Neural crest cell (in vitro differentiated cells): Measurements from ENCODE around the gene KCNK3. TPM values are rescaled to one million over a fixed set of nuclear protein-coding genes. Genes with fewer than 3 reads are reported as not detected.

Experiments
- DNase-seq: peaks from one replicate; pipeline ENCODE4 v3.0.0; 2021; ENCODE audit warnings: low read depth, mixed read lengths, low spot score
- H3K27ac Mint-ChIP-seq: one replicate; pipeline ENCODE4 v1.8.0; 2021; ENCODE audit warnings: mild to moderate bottlenecking, mixed read lengths; ENCODE audit not compliant: unreplicated experiment
- H3K27me3 Mint-ChIP-seq: 2 replicates; pipeline ENCODE4 v1.8.0; 2021; ENCODE audit warnings: low read depth, mild to moderate bottlenecking, mixed read lengths
- H3K36me3 Mint-ChIP-seq: 2 replicates; pipeline ENCODE4 v1.8.0; 2021; ENCODE audit warnings: low read depth, mild to moderate bottlenecking, mixed read lengths
- H3K4me1 Mint-ChIP-seq: 2 replicates; pipeline ENCODE4 v1.8.0; 2021; ENCODE audit warnings: mixed read lengths
- H3K4me3 Mint-ChIP-seq: one replicate; pipeline ENCODE4 v1.8.0; 2021; ENCODE audit warnings: mild to moderate bottlenecking, mixed read lengths
- H3K9me3 Mint-ChIP-seq: 2 replicates; pipeline ENCODE4 v1.8.0; 2021; ENCODE audit warnings: mixed read lengths
- CTCF ChIP-seq: fragments of 200-600 bp; sonication (generic); conservative IDR thresholded peaks from 2 replicates; pipeline ENCODE4 v1.5.0; 2021; ENCODE audit warnings: antibody characterized with exemption, mild to moderate bottlenecking
- total RNA-seq: library from RNA; stranded (reverse); gene quantifications from 2 replicates; pipeline ENCODE4 v1.2.1, GENCODE V29; 2021

Gene KCNK3
- total RNA-seq, 1 donor from 2014 or later: 0.58 TPM

DNA sequence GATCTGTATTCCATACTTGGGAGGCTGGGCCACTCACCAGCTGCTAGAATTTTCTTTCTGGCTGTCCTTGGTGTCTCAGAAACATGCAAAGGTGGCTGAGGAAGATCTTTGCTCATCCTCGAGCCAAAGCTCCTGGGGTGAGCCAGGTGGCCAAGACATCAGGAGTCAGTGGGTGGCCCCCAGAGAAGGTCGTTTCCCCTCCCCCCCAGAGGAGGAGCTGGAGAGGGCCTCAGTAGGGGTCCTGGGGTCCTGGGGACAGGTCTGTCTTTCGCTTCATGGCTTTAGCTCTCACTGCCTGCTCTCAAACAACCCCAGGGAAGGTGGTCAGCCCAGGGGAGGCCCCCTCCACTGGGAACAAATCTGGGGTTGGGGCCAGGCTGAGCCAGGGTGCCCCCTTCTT lies 13.6 kb downstream of the KCNK3 start:
- H3K36me3 Mint-ChIP-seq: no peaks in the 10 kb centered on the region
- no peaks in the 10 kb centered on the region for H3K9me3 Mint-ChIP-seq
- H3K4me3 Mint-ChIP-seq: no peak overlapping the region
- H3K27me3 Mint-ChIP-seq: no peaks in the 10 kb centered on the region
- peaks cover 25% of the 10 kb centered on the region for H3K4me1 Mint-ChIP-seq
- no peak overlapping the region for H3K27ac Mint-ChIP-seq
- TF ChIP-seq CTCF: no peak
- no peak for DNase-seq

GRCh38 chr2:26706616-26707473 lies 14.3 kb downstream of the KCNK3 start:
- no peak for TF ChIP-seq CTCF

GRCh38 chr2:26707747-26708146 lies 15.2 kb downstream of the KCNK3 start:
- no peaks in the 10 kb centered on the region for H3K9me3 Mint-ChIP-seq
- no peak overlapping the region for H3K27ac Mint-ChIP-seq
- peaks cover 30% of the 10 kb centered on the region for H3K4me1 Mint-ChIP-seq

More at GRCh38 chr2:26706616-26707473, 14.3 kb downstream of the KCNK3 start:
- H3K27me3 Mint-ChIP-seq: no peaks in the 10 kb centered on the region
- no peaks in the 10 kb centered on the region for H3K9me3 Mint-ChIP-seq
- H3K4me1 Mint-ChIP-seq: peaks cover 26% of the 10 kb centered on the region
- H3K36me3 Mint-ChIP-seq: no peaks in the 10 kb centered on the region
- no peak for DNase-seq
- no peak overlapping the region for H3K4me3 Mint-ChIP-seq
- no peak overlapping the region for H3K27ac Mint-ChIP-seq

DNA sequence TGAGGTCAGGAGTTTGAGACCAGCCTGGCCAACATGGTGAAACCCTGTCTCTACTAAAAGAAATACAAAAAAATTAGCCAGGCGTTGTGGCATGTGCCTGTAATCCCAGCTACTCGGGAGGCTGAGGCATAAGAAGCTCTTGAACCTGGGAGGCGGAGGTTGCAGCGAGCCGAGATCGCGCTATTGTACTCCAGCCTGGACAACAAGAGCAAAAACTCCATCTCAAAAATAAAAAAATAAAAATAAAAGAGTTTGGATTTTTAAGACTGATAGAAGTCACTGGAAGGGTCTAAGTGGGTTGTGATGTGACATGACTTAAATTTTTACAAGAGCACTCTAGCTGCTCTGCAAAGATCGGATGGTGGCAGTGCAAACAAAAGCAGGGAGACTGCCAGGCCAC lies 15.9 kb downstream of the KCNK3 start:
- Mint-ChIP-seq H3K36me3 (no peaks in the 10 kb centered on the region), H3K27ac (no peak overlapping the region), H3K27me3 (no peaks in the 10 kb centered on the region), H3K4me1 (peaks cover 30% of the 10 kb centered on the region), H3K4me3 (no peak overlapping the region), H3K9me3 (no peaks in the 10 kb centered on the region)
- DNase-seq: no peak
- TF ChIP-seq CTCF: no peak

More at GRCh38 chr2:26707747-26708146, 15.2 kb downstream of the KCNK3 start:
- TF ChIP-seq CTCF: no peak
- no peak for DNase-seq
- Mint-ChIP-seq H3K36me3 (no peaks in the 10 kb centered on the region), H3K27me3 (no peaks in the 10 kb centered on the region), H3K4me3 (no peak overlapping the region)

- no peak overlapping the region for H3K4me3 Mint-ChIP-seq
- H3K9me3 Mint-ChIP-seq: no peaks in the 10 kb centered on the region
- no peaks in the 10 kb centered on the region for H3K36me3 Mint-ChIP-seq
- no peak for DNase-seq
- no peak for TF ChIP-seq CTCF
- H3K4me1 Mint-ChIP-seq: peaks cover 30% of the 10 kb centered on the region
- H3K27ac Mint-ChIP-seq: no peak overlapping the region
- no peaks in the 10 kb centered on the region for H3K27me3 Mint-ChIP-seq
These were observed 17.0 kb downstream of the KCNK3 start for GRCh38 chr2:26709323-26710110.
